Esophagus muscularis mucosa (tissue), 4 donors: ENCODE results near the gene GMDS. TPM values are rescaled to one million over a fixed set of nuclear protein-coding genes. Genes with fewer than 3 reads are reported as not detected.

Experiments
- DNase-seq: peaks from one replicate; pipeline ENCODE4 v3.0.0-alpha.2; 2017; ENCODE audit errors: extremely low spot score
- H3K27ac ChIP-seq, 4 donors: fragments of 200-600 bp; sonication (generic); replicated peaks in 1 of 4; 1 replicate in 3 of 4; 2 replicates in 1 of 4; pipeline ENCODE4 v1.5.1; 2016 to 2019; ENCODE audit warnings: mild to moderate bottlenecking in 1 of 4
- H3K27me3 ChIP-seq, 4 donors: fragments of 200-600 bp; sonication (generic); one replicate each; pipeline versions ENCODE4 v1.5.1 to v1.6.0; 2016 to 2019
- H3K36me3 ChIP-seq, 4 donors: fragments of 200-600 bp; sonication (generic); one replicate each; pipeline ENCODE4 v1.5.1; 2016 to 2019
- H3K4me1 ChIP-seq, 4 donors: fragments of 200-600 bp; sonication (generic); one replicate each; pipeline ENCODE4 v1.5.1; 2016 to 2019
- H3K4me3 ChIP-seq, 4 donors: fragments of 200-600 bp; sonication (generic); 1 replicate in 2 of 4; 2 replicates in 2 of 4; pipeline ENCODE4 v1.5.1; 2016 to 2019; ENCODE audit warnings: mild to moderate bottlenecking in 4 of 4, moderate library complexity in 1 of 4
- H3K9me3 ChIP-seq, 4 donors: fragments of 200-600 bp; sonication (generic); 1 replicate in 3 of 4; 2 replicates in 1 of 4; pipeline ENCODE4 v1.5.1; 2016 to 2019
- EP300 ChIP-seq: sonication (generic); formaldehyde crosslinking; IDR thresholded peaks from one replicate; pipeline ENCODE4 v1.6.1; 2017; ENCODE audit warnings: antibody characterized with exemption
- POLR2A ChIP-seq: fragments of 450-650 bp; IDR thresholded peaks from one replicate; pipeline ENCODE4 v1.6.1; 2017; ENCODE audit warnings: antibody characterized with exemption, moderate library complexity, mild to moderate bottlenecking, low read depth
- POLR2AphosphoS5 ChIP-seq, 2 donors: sonication (generic); formaldehyde crosslinking; IDR thresholded peaks; one replicate each; pipeline ENCODE4 v1.6.1; 2017; ENCODE audit warnings: antibody characterized with exemption in 2 of 2
- WGBS: methylation state at CpG from one replicate; pipeline ENCODE4 v1.1.5; 2018; 5-methylcytosine and 5-hydroxymethylcytosine counted together
- intact Hi-C: fragments of 100-400 bp; cut with DNase I; formaldehyde crosslinking; loops from one replicate; pipeline ENCODE4 v1.15.1; 2023
- total RNA-seq, 4 donors: library from RNA; depleted of rRNA; stranded (reverse); fragments of >200 nt; gene quantifications; one replicate each; pipeline versions ENCODE4 v1.1.0 to v1.2.1, GENCODE V29; 2016
- TF ChIP-seq, protein P1 (sequence below), 3 experiments: fragments of 200-600 bp in 2 of 3; fragments of 450-650 bp in 1 of 3; sonication (generic) in 2 of 3; IDR thresholded peaks; one replicate each; pipeline ENCODE4 v1.5.1; 2017 to 2019; ENCODE audit warnings: antibody characterized with exemption in 3 of 3, mild to moderate bottlenecking in 2 of 3, moderate library complexity in 1 of 3

GMDS gene
- total RNA-seq, 4 donors from 2014 or later, result 3.6 to 14.1 (median 6.0) TPM

DNA sequence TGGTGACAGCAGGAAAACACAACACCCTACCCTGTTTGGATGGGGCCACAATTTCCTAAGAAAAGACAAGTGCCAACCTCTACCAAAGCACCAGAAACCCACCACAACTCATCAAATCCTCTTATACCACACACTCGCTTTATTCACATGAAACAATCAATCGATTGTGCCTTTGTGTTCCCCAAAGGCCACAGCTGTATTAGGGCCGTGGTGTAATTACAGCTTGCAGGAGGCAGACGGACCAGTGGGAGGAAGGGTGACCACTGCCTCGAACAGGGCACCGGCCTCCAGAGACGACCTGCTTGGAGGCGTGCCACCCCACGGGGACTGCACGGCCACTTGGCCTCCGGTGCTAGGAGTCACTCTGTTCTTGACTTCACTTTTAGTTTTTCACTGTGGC, 371.6 kb downstream of the GMDS start:
- Histone ChIP-seq H3K27ac (no peak overlapping the region), H3K36me3 (no peaks in the 10 kb centered on the region), H3K27me3 (no peaks in the 10 kb centered on the region), H3K9me3 (no peaks in the 10 kb centered on the region), H3K4me1 (peaks cover 0 to 15% (median 12%) of the 10 kb centered on the region in 4 donors), H3K4me3 (no peak overlapping the region)
- no peak for TF ChIP-seq EP300
- TF ChIP-seq POLR2AphosphoS5 (IDR thresholded peaks at IDR 0.05), result no peak
- no peak for TF ChIP-seq POLR2A
- TF ChIP-seq, protein P1, sequence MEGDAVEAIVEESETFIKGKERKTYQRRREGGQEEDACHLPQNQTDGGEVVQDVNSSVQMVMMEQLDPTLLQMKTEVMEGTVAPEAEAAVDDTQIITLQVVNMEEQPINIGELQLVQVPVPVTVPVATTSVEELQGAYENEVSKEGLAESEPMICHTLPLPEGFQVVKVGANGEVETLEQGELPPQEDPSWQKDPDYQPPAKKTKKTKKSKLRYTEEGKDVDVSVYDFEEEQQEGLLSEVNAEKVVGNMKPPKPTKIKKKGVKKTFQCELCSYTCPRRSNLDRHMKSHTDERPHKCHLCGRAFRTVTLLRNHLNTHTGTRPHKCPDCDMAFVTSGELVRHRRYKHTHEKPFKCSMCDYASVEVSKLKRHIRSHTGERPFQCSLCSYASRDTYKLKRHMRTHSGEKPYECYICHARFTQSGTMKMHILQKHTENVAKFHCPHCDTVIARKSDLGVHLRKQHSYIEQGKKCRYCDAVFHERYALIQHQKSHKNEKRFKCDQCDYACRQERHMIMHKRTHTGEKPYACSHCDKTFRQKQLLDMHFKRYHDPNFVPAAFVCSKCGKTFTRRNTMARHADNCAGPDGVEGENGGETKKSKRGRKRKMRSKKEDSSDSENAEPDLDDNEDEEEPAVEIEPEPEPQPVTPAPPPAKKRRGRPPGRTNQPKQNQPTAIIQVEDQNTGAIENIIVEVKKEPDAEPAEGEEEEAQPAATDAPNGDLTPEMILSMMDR (IDR thresholded peaks at IDR 0.05), result no peak
- DNase-seq, result no peak
- intact Hi-C loops, result no loop called here
- 83% methylated on average over 11 of the region's 11 CpGs for WGBS

DNA sequence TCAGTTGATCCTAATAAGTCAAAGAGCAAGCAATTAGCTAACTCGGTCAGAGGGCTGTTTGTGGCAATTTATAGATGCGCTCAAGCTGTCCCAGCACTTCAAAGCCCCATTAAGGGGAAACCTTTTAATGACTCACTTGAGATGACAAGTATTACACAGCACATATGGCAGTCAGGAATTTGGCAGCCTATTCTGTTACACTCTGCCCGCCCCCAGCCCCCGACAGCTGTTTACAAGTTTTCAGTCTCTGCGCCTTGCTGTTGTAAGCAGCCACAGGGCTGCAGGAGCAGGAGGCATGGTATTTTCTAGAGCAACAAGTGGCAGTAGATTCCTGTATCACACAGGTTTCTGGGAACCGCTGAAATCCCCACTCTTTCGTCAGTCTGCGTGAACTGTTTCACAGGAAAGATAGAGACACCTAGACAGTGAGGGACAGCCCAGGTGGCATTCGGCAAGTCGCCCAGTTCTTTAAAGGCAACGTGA, 372.7 kb downstream of the GMDS start:
- H3K9me3 ChIP-seq, result no peaks in the 10 kb centered on the region
- no peak overlapping the region for H3K4me3 ChIP-seq
- H3K27me3 ChIP-seq, result no peaks in the 10 kb centered on the region
- WGBS, result 49% methylated on average over 11 of the region's 11 CpGs
- DNase-seq, result no peak
- peaks cover 0 to 15% (median 12%) of the 10 kb centered on the region in 4 donors for H3K4me1 ChIP-seq
- H3K36me3 ChIP-seq, result no peaks in the 10 kb centered on the region
- no peak overlapping the region for H3K27ac ChIP-seq
- intact Hi-C loops, result no loop called here
- TF ChIP-seq, protein P1 (IDR thresholded peaks at IDR 0.05), result no peak
- TF ChIP-seq POLR2AphosphoS5 (IDR thresholded peaks at IDR 0.05) (no peak), EP300 (no peak), POLR2A (no peak)

DNA sequence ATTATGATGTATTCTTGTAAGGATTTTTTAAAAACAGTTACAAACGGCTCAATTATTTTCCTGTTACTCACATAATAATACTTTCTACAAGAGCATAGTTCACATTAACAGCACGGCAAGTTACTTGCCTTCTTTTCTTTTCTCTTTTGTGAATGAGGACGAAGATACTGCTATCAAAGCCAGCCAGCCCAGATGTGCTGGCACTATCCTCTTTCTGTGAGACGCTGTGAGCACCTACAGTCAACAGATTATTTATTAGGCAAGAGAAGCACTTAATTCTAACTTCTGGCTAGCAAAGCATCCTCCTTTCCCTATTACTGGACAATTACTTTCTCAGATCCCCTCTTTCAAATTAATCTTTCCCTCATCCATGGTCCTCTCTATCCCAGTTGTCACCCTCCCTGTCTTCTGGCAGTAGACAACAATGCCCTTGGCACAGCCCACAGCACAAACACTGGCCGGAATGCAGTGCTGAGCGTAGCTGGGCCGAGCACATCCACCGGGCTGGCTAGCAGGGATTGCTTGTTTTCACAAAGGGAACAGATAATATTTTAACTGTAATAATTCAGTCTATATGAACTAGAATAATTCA, 373.6 kb downstream of the GMDS start:
- H3K9me3 ChIP-seq, result no peaks in the 10 kb centered on the region
- no peak overlapping the region for H3K4me3 ChIP-seq
- peaks cover 0 to 15% (median 12%) of the 10 kb centered on the region in 4 donors for H3K4me1 ChIP-seq
- H3K27ac ChIP-seq, result no peak overlapping the region
- H3K27me3 ChIP-seq, result no peaks in the 10 kb centered on the region
- 63% methylated on average over 8 of the region's 8 CpGs for WGBS
- intact Hi-C loops, result no loop called here
- no peaks in the 10 kb centered on the region for H3K36me3 ChIP-seq
- DNase-seq, result no peak
- TF ChIP-seq POLR2A (no peak), EP300 (no peak), POLR2AphosphoS5 (IDR thresholded peaks at IDR 0.05) (no peak)
- TF ChIP-seq, protein P1 (IDR thresholded peaks at IDR 0.05), result no peak

DNA sequence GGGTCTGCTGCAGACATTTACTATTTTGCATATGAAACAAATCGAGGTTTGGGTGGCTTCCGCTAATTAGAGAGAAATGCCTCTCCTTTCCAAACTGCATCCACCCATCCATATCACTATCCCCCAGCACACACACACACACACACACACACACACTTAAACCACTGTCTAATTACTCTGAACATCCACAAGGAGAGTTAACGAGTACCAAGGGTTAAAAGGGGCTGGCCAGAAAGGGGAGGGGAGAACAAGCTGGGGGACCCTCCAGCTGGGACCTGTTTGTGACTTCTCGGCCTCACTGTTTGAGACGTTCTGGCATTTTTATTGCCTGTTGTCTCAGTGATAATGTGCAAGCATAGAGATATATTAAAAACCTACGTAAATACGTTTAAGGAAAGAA, 374.5 kb downstream of the GMDS start:
- Histone ChIP-seq H3K36me3 (no peaks in the 10 kb centered on the region), H3K9me3 (no peaks in the 10 kb centered on the region), H3K4me1 (peaks cover 0 to 15% (median 12%) of the 10 kb centered on the region in 4 donors), H3K27me3 (no peaks in the 10 kb centered on the region), H3K27ac (no peak overlapping the region), H3K4me3 (no peak overlapping the region)
- no peak for DNase-seq
- intact Hi-C loops, result no loop called here
- 91% methylated on average over 7 of the region's 7 CpGs for WGBS
- TF ChIP-seq EP300, result no peak
- TF ChIP-seq POLR2AphosphoS5 (IDR thresholded peaks at IDR 0.05), result no peak
- TF ChIP-seq, protein P1 (IDR thresholded peaks at IDR 0.05), result no peak
- TF ChIP-seq POLR2A, result no peak

DNA sequence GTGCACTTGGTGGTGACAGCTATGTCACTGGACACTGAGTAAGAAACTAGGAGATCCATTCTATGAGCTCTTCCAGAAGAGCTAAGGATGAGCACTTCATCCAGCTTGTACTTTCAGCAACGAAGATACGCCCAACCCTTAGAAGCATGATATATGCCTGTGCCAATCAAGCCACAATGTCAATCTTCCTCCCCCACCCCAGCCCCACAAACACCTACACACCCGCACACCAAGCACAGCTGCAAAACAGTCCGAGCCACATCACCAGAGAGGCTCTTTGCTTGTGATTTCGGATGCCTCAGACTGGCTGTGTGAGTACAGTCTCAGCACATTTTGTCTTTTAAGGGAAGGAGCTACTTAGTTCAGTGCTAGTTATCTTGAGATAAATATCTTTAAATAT, 375.2 kb downstream of the GMDS start:
- DNase-seq, result no peak
- Histone ChIP-seq H3K36me3 (no peaks in the 10 kb centered on the region), H3K4me1 (peaks cover 0 to 15% (median 12%) of the 10 kb centered on the region in 4 donors), H3K27ac (no peak overlapping the region), H3K4me3 (no peak overlapping the region), H3K9me3 (no peaks in the 10 kb centered on the region), H3K27me3 (no peaks in the 10 kb centered on the region)
- intact Hi-C loops, result no loop called here
- 90% methylated on average over 5 of the region's 5 CpGs for WGBS
- TF ChIP-seq POLR2A, result no peak
